Endothelial cell of umbilical vein (primary cell): ENCODE measurements around the gene YDJC. TPM values are rescaled to one million over a fixed set of nuclear protein-coding genes. Genes with fewer than 3 reads are reported as not detected.

Experiments used
- BruUV-seq: library from RNA; stranded (reverse); fragments of 400-500 nt; replicated peaks from 2 replicates; lab custom pipeline; 2021; lab: Mats Ljungman, UMichigan
- CTCF ChIA-PET: fragments of 300-600, 350-600 bp; sonication (Branson Sonifier 250); formaldehyde crosslinking; loops from one replicate; lab custom pipeline; 2021; ENCODE audit warnings: antibody characterized with exemption, inconsistent platforms; lab: Charles Lee
- POLR2A ChIA-PET: fragments of 300-600, 350-600 bp; sonication (Branson Sonifier 250); formaldehyde crosslinking; loops from one replicate; lab custom pipeline; 2021; ENCODE audit warnings: antibody characterized with exemption, inconsistent platforms; lab: Charles Lee
- DNase-seq: peaks from one replicate; pipeline ENCODE4 v3.0.0-alpha.2; 2011; ENCODE audit warnings: low read depth, low spot score
- FAIRE-seq: peaks from 2 replicates; lab custom pipeline; 2011; peaks lifted over from hg19 to GRCh38; lab: Jason Lieb, UNC
- H2AFZ ChIP-seq: 2 replicates; pipeline ENCODE4 v1.6.0; 2012; ENCODE audit warnings: low read depth, low read length, control low read depth, inconsistent platforms
- H3K27ac ChIP-seq: 2 replicates; pipeline ENCODE4 v1.5.1; 2011; ENCODE audit warnings: low read depth, mild to moderate bottlenecking, control low read depth, low read length, moderate library complexity; ENCODE audit not compliant: insufficient read depth
- H3K27me3 ChIP-seq, 2 experiments: 2 replicates each; pipeline versions ENCODE4 v1.6.0 to v1.6.1; 2011; ENCODE audit warnings: low read length in 2 of 2, mixed read lengths in 1 of 2; ENCODE audit not compliant: control insufficient read depth in 2 of 2, insufficient read depth in 2 of 2
- H3K36me3 ChIP-seq, 2 experiments: 2 replicates in 1 of 2; 3 replicates in 1 of 2; pipeline ENCODE4 v1.5.1; 2011; ENCODE audit warnings: low read length in 2 of 2, mild to moderate bottlenecking in 1 of 2, moderate library complexity in 1 of 2; ENCODE audit not compliant: control insufficient read depth in 2 of 2, insufficient read depth in 2 of 2; ENCODE audit errors: extremely low read depth in 1 of 2
- H3K4me1 ChIP-seq: 3 replicates; pipeline ENCODE4 v1.5.1; 2011; ENCODE audit warnings: mild to moderate bottlenecking, low read length; ENCODE audit not compliant: control insufficient read depth, insufficient read depth; ENCODE audit errors: extremely low read depth
- H3K4me2 ChIP-seq: 2 replicates; pipeline ENCODE4 v1.6.1; 2011; ENCODE audit warnings: low read length, control low read depth, mixed read lengths; ENCODE audit not compliant: insufficient read depth
- H3K4me3 ChIP-seq, 3 experiments: fragments of 200-600 bp in 1 of 3; sonication (generic), shearing (Covaris generic) in 1 of 3; replicated peaks in 1 of 3; 2 replicates each; pipeline ENCODE4 v1.5.1; 2011 to 2016; ENCODE audit warnings: control low read depth in 3 of 3, low read length in 3 of 3, mild to moderate bottlenecking in 2 of 3, inconsistent platforms in 1 of 3, low read depth in 1 of 3, moderate library complexity in 1 of 3; ENCODE audit not compliant: insufficient read depth in 1 of 3
- H3K79me2 ChIP-seq: 2 replicates; pipeline ENCODE4 v1.6.0; 2012; ENCODE audit warnings: low read length, inconsistent platforms; ENCODE audit not compliant: control insufficient read depth, insufficient read depth
- H3K9ac ChIP-seq: replicated peaks from 2 replicates; pipeline ENCODE3; 2011; ENCODE audit warnings: low read length, control low read depth; ENCODE audit not compliant: insufficient read depth; ENCODE audit errors: extremely low read depth
- H3K9me1 ChIP-seq: replicated peaks from 3 replicates; pipeline ENCODE4 v1.6.0; 2011; ENCODE audit warnings: mild to moderate bottlenecking, low read length; ENCODE audit not compliant: control insufficient read depth, insufficient read depth; ENCODE audit errors: extremely low read depth
- H3K9me3 ChIP-seq: replicated peaks from 2 replicates; pipeline ENCODE4 v1.5.1; 2012; ENCODE audit warnings: low read length, inconsistent platforms; ENCODE audit not compliant: control insufficient read depth, insufficient read depth
- H4K20me1 ChIP-seq: replicated peaks from 2 replicates; pipeline ENCODE3; 2011; ENCODE audit warnings: mild to moderate bottlenecking, low read length; ENCODE audit not compliant: control insufficient read depth, insufficient read depth; ENCODE audit errors: extremely low read depth
- EZH2 ChIP-seq: IDR thresholded peaks from 2 replicates; pipeline ENCODE4 v1.6.1; 2012; ENCODE audit warnings: borderline replicate concordance, low read depth, mild to moderate bottlenecking, moderate library complexity, low read length, inconsistent platforms; ENCODE audit not compliant: severe bottlenecking
- FOS ChIP-seq: IDR thresholded peaks from 2 replicates; pipeline ENCODE4 v1.6.1; 2011; ENCODE audit warnings: mild to moderate bottlenecking, low read length, moderate library complexity, borderline replicate concordance; ENCODE audit not compliant: insufficient read depth
- GATA2 ChIP-seq: IDR thresholded peaks from 2 replicates; pipeline ENCODE4 v1.7.0; 2011; ENCODE audit warnings: low read depth, mild to moderate bottlenecking, moderate library complexity, mixed read lengths, low read length; ENCODE audit not compliant: insufficient read length, insufficient read depth
- JUN ChIP-seq: IDR thresholded peaks from 2 replicates; pipeline ENCODE4 v1.6.1; 2011; ENCODE audit warnings: borderline replicate concordance, low read depth; ENCODE audit not compliant: insufficient read length, insufficient read depth
- MYC ChIP-seq: IDR thresholded peaks from one replicate; pipeline ENCODE4 v1.6.1; 2011; ENCODE audit warnings: mild to moderate bottlenecking, low read depth, low read length
- POLR2A ChIP-seq: IDR thresholded peaks from 2 replicates; pipeline ENCODE4 v1.6.1; 2012; ENCODE audit warnings: low read depth, mild to moderate bottlenecking, control low read depth, low read length
- POLR2AphosphoS5 ChIP-seq: IDR thresholded peaks from 2 replicates; pipeline ENCODE4 v1.6.1; 2012; ENCODE audit warnings: low read depth, mild to moderate bottlenecking, control low read depth, low read length, moderate library complexity; ENCODE audit not compliant: insufficient read depth
- dilution Hi-C: fragments of 300-500 bp; cut with MboI; formaldehyde crosslinking; loops from one replicate; pipeline ENCODE4 v1.15.0; 2019; ENCODE audit warnings: low sequenced_read_pairs; ENCODE audit not compliant: extremely low pct_ligation_motif_present
- intact Hi-C: fragments of 100-400 bp; cut with micrococcal nuclease; formaldehyde crosslinking; loops from one replicate; pipeline ENCODE4 v1.10.0; 2022
- polyA plus RNA-seq, 4 experiments: library from polyadenylated mRNA; depleted of rRNA in 3 of 4; stranded (reverse) in 3 of 4; unstranded in 1 of 4; fragments of >200 nt; gene quantifications; 2 replicates each; pipeline versions ENCODE4 v1.2.1 to v1.2.3, GENCODE V29; 2011 to 2012; ENCODE audit warnings: missing spikeins in 1 of 4
- total RNA-seq: library from RNA; stranded (reverse); gene quantifications from 2 replicates; pipeline ENCODE4 v1.2.3, GENCODE V29; 2021
- TF ChIP-seq, protein P1 (sequence below), 2 donors: IDR thresholded peaks; 1 replicate in 1 of 2; 2 replicates in 1 of 2; pipeline ENCODE4 v1.5.1; 2011; ENCODE audit warnings: low read length in 2 of 2, mild to moderate bottlenecking in 2 of 2, moderate library complexity in 2 of 2, control low read depth in 1 of 2, inconsistent platforms in 1 of 2, low read depth in 1 of 2; ENCODE audit not compliant: insufficient read depth in 1 of 2; ENCODE audit errors: extremely low read depth in 1 of 2
- TF ChIP-seq, protein P2 (sequence below): IDR thresholded peaks from 2 replicates; pipeline ENCODE4 v1.6.1; 2011; ENCODE audit not compliant: insufficient read depth, insufficient read length

YDJC gene
- total and polyA plus RNA-seq, 2 donors (not counting 3 experiments of a cell fraction or from before 2014, with no cell fraction given) = 27.2 to 29.9 TPM

DNA sequence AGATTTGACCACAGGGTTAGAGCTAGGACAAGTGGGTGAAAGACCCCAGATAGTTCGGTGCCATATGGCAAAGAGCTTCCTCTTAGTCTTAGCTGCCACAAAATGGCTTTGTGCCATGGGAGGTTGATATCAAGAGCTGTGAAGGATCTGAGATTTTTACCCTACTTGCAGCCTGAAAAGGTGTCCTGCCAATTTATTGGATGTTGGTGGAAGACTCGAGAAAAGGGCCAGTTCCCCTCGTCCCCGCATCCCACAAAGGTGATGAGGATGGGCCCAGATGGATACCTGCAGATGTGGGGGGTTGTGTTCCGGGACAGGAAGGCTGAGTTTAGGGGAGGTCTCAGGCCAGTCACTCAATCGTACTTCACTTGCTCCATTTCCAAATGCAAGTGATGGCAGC is 27.2 kb downstream of the YDJC start:
- no peak overlapping the region for H3K27ac ChIP-seq
- peaks cover 0 to 2% of the 10 kb centered on the region in 2 experiments for H3K36me3 ChIP-seq
- DNase-seq (no peak), FAIRE-seq (no peak)
- H4K20me1 ChIP-seq = peaks cover 7% of the 10 kb centered on the region
- dilution Hi-C loops = no loop called here
- TF ChIP-seq POLR2AphosphoS5 = no peak
- TF ChIP-seq GATA2 = no peak
- TF ChIP-seq JUN = no peak
- no peak for TF ChIP-seq EZH2
- no peak for TF ChIP-seq POLR2A
- TF ChIP-seq, protein P1, sequence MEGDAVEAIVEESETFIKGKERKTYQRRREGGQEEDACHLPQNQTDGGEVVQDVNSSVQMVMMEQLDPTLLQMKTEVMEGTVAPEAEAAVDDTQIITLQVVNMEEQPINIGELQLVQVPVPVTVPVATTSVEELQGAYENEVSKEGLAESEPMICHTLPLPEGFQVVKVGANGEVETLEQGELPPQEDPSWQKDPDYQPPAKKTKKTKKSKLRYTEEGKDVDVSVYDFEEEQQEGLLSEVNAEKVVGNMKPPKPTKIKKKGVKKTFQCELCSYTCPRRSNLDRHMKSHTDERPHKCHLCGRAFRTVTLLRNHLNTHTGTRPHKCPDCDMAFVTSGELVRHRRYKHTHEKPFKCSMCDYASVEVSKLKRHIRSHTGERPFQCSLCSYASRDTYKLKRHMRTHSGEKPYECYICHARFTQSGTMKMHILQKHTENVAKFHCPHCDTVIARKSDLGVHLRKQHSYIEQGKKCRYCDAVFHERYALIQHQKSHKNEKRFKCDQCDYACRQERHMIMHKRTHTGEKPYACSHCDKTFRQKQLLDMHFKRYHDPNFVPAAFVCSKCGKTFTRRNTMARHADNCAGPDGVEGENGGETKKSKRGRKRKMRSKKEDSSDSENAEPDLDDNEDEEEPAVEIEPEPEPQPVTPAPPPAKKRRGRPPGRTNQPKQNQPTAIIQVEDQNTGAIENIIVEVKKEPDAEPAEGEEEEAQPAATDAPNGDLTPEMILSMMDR (IDR thresholded peaks at IDR 0.05; ENCODE audit: extremely low read depth in 1 of 2, insufficient read depth in 1 of 2, low read depth in 1 of 2, low read length in 2 of 2) = no peak
- TF ChIP-seq, protein P2, sequence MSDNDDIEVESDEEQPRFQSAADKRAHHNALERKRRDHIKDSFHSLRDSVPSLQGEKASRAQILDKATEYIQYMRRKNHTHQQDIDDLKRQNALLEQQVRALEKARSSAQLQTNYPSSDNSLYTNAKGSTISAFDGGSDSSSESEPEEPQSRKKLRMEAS = no peak
- TF ChIP-seq FOS = no peak
- TF ChIP-seq MYC = no peak
- H3K4me3 ChIP-seq = no peak overlapping the region
- BruUV-seq = no TSS peak
- no peak overlapping the region for H2AFZ ChIP-seq
- no peaks in the 10 kb centered on the region for H3K9me3 ChIP-seq
- POLR2A ChIA-PET = no interaction called here
- H3K9ac ChIP-seq = no peak overlapping the region
- intact Hi-C loops = no loop called here
- CTCF ChIA-PET = interaction anchor here (1.3 kb wide), 2 partner anchors 34 to 44 kb away, joined by 3 to 4 read pairs; no protein-coding TSS in a partner anchor
- peaks cover 4% of the 10 kb centered on the region for H3K4me1 ChIP-seq
- H3K9me1 ChIP-seq = no peaks in the 10 kb centered on the region
- peaks cover 88% of the 10 kb centered on the region for H3K79me2 ChIP-seq
- no peaks in the 10 kb centered on the region for H3K27me3 ChIP-seq
- H3K4me2 ChIP-seq = no peak overlapping the region
